NOMO-1 treated with DMSO at 0.1 percent for 48 hours (cell line): ENCODE measurements around the gene NEDD4L.
"Not testable (repeated sequence)": the region's sequence is repeated elsewhere in the genome, so short reads cannot be mapped to it uniquely, and the experiment has no call there.

Experiments used
- DNase-seq: peaks from one replicate; lab custom pipeline; 2025; ENCODE audit not compliant: unreplicated experiment; lab: John Stamatoyannopoulos, UW

The NEDD4L gene

DNA sequence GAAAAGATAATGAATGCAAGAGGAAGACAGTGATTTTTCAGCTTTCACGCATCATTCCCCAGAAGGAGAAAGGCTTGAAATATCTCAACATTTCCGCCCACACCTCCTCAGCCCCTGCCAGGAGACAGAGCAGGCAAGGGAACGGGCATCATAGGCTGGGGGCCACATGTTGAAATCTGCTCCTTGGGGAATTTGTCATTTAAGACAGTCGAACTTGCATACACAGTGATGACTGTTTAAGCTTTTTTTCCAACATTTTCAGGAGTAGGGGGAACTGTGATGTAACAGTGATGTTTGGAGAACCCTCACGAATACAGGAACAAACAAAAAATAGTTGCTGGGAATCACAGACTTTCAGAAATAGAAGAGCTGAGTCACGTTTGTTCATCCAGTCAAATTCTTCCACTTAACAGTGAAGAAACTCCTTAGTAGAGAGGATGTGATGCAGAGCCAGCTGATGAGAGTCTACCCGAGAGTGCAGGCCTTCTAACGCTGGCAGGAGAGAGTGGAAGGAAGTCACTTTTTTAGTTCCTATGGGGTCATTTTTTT, 318.1 kb downstream of the NEDD4L start:
- peak; percentile 97 for DNase-seq

GRCh38 chr18:58362829-58363271, 318.8 kb downstream of the NEDD4L start:
- DNase-seq = peak; percentile 46

DNA sequence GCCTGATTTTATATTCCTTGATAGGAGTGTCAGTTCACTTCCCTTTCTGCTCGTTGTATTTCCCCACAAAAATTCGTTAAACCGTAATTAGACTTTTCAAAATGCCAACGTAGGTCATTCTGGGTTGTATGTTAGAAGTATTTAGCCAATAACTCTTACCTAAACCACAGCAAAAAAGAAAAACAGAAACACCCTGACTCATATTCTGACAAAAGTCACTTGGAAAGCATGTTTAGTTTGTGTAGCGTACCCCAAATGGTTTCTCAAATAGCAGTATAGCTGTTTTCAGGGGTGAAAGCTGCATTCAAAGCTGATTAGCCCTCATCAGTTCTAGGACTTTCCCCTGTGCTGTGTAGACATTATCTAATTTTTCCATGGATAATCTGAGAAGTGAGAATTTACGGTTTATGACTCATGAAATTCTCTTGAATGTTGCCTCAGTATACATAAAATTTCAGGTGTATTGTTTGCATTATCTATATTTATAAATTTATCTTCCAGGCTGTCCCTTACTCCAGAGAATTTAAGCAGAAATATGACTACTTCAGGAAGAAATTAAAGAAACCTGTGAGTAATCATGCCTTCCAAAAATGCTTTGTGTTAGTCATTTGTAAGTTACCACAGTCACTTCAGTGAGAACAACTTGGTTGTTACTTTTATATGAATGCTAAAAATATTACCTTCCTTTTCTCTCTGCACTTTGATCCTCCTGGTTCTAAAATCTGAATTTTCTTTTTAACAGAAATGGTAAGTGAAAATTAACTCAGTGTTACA, 319.9 kb downstream of the NEDD4L start:
- peak; percentile 86 for DNase-seq

DNA sequence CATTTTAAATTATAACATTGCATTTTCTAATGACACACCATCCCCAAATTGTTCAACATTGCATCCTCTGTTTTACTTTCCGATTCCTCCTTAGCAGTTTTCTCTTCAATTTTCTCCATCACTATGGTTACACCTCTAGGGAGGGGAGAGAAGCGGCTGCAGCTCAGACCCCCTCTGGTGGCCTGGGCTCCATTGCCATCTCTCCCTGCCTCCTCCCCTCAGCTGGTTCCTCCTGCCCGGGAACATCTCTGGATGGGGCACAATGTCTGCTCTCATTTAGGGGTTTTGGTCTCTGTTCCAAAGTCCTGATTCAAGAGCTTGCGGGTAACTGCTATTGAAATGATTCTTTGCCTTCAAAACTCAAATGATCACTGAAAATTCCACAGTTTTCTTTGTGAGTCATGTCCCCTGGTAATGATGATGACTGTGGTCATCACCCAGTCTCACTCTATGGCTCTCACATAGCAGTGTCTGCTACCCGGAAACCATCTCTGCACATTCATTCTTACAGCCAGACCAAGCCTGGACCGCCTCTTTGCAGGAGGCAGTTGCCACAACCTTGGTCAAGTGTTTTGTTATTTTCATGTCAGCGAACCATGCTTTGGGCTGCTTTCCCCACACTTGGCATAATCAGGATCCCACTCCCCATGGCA, 321.0 kb downstream of the NEDD4L start:
- no peak for DNase-seq

DNA sequence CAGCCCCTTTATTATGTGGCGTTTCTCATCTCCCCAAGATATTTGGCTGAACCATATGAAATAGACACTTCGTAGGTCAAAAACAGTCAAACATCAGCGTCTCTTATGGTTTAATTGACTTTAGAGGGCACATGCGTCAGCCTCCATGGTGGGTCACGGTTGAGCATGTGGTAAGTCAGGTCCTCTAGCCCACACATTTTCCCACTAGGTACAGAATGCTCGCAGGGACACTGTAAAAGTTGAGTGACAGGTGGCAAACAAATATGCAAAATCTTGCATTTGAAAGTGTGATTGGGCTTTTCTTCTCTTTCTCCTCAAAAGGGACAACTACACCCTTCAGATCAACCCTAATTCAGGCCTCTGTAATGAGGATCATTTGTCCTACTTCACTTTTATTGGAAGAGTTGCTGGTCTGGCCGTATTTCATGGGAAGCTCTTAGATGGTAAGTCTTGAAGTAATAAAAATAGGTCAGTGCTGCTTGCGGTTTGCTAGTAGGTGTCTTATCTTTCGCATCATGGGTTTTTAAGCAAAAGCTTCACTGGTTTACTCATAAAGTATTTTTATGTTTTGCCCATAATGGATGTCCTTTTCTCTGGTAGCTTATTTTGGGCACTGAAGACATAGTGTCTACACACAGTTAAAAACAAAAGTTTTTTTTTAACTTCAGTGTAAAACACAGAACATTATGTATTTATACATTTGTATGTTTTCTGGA, 323.6 kb downstream of the NEDD4L start:
- no peak for DNase-seq

DNA sequence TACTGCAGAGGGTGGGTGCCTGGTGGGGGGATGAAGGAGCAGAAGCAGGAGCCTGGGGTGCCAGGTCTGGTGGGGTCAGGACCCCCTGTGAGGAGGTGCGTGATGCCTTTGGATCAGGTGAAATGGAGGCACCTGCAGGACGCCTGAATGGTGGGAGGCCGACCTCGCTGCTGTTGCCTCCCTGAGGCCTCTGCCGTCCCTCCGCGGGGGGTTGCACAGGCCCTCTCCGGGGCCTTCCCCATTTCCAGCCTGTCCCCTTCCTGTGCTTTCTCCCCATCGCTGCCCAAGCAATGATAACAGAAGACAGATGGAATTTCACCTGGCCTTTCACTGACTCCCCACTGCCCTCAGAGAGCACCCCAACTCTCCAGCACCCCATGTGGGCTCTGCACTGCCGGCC, 325.6 kb downstream of the NEDD4L start:
- DNase-seq = no peak

GRCh38 chr18:58370038-58370580, 326.1 kb downstream of the NEDD4L start:
- DNase-seq = no peak

- no peak for DNase-seq
Observed at GRCh38 chr18:58370612-58371011, 326.6 kb downstream of the NEDD4L start.

DNA sequence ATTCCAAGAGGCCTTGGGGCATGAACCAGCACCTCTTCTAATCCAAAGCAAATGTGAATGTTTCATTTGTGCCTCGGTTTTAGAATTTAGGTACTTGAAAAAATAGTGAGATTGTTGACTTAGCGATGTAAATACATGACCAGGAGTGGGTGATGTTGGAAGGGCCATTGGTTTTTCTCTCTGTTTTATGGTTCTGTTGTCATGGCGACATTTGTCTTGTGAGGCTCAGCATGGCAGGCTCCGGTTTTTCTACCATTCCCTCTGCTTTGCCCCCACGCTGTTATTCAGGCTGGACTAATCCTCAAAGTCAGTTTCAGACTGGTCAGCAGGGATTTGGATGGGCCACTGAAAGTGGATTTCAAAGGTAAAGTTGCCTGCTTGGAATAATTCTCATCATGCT, 329.5 kb downstream of the NEDD4L start:
- no peak for DNase-seq

DNA sequence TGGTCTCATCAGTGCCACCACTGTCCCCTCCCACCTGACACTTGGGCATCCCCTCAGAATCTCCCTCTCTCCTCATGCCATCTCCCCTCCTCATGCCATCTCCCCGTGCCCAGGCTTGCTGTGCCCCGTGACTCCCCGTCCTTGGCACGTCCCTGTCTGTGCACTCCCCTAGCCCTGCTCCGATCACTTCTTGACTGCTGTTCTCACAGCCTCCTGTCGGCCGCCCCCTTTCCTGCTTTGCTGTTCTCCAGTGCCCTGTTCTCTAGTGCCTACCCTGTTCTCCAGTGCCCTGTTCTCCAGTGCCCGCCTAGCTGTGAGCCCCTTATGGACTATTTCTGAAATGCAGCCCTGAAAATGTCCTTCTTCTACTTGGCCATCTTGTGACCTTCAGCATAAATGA, 331.0 kb downstream of the NEDD4L start:
- no peak for DNase-seq

DNA sequence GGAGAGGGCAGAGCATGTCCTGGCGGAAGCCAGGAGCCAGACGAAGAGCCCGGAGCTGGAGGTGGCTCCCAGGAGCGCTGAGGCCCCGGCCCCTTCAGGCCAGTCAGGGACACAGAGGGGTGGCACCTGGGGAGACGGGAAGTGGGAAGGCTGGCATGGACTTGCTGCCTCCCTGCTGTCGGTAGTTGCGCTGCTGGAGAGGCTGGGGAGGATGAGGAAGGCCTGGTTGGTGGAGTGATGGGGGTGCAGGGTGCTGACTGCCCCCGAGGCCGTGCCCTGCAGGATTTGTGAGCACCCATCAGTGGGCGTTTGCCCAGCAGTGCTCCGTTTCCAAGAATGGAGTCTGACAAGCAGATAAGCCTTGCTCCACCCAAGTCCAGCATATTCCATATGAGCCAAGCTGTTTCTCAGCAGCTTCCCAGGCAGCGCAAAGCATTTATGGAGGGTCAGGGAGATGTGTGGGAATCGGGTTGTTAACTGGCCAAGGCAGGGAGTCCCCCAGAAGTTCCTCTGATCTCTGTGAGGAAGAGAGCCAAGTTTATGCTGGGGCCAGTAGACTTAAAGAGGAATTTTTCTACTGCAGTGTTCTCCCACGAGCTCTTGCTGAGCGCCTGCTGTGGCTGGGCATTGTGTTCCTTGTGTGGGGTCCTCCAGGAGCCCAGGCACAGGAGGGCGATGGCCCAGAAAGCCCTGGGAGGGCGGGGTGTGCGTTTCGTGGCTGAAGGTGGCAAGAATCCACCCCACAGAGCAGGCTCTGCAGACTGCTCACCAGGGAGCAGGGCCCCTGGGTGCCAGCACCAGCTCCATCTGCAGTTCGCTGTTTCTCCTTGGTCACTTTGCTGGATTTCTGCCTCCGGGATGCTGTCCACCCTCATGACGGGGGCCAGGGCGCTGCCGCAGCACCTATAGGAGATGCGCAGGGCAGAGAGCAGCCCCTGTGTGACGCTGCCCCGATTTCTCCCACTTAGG, 334.7 kb downstream of the NEDD4L start:
- no peak for DNase-seq

DNA sequence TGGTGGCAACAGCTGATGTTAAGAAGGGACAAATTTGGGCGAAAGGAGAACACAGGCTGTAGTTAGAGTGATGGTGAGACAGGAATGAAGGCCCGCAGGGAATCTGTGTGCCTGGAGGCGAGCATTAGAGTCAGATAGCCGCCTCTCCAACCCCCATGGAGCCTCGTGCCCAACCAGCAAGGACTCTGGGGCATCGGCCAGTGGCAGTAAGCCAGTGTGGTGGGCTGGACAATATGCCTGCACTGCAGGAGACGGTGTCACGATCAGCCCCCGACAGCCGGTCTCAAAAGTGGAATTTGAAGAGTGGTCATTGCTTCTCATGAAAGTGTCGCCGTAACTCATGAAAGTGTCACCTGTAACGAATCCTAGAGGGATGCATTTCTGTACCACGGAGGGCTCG, 335.4 kb downstream of the NEDD4L start:
- DNase-seq = no peak

- not testable (repeated sequence) for DNase-seq
Observed at GRCh38 chr18:58380113-58380512, 336.1 kb downstream of the NEDD4L start.

GRCh38 chr18:58381676-58382411, 337.8 kb downstream of the NEDD4L start:
- DNase-seq = no peak

DNA sequence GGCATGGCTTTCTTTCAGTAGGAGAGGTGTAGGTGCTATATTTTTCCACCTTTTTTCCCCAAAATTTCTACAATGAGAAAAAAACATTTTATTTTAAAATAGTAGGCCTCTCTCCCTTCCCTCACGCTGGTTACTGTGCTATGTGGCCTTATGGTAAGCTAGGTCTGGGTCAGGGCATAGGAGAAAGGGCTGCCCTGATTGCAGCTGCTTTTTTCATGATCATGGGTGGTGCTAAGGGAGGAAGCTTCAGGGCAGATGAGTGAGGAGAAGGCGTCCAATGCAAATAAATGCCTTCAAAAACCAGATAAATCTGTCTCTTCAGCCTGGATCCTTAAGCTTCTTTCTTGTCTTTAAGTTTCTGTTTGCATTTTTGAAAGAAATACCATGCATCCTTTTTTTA, 338.4 kb downstream of the NEDD4L start:
- no peak for DNase-seq

DNA sequence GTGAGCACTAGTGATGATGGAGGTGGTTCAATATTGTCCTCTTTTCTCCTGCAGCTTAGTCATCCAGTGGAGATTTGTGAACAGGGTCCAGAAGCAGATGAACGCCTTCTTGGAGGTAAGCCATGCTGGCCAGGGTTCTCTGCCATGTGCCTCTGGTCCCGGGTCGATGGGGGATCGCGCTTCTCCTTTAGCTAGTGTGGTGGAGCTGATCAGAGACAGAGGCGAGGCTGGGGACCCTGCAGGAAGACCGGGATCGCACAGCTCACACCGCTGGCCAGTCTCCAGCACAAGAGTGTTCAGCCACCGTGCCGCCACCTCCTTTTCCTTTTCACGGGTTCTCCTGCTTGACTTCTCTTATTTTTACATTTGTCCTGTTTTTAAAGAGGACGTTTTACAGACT, 341.4 kb downstream of the NEDD4L start:
- no peak for DNase-seq

GRCh38 chr18:58386780-58387179, 342.8 kb downstream of the NEDD4L start:
- DNase-seq = no peak

- DNase-seq = no peak
Observed at GRCh38 chr18:58387716-58388115, 343.7 kb downstream of the NEDD4L start.

GRCh38 chr18:58388736-58389135, 344.7 kb downstream of the NEDD4L start:
- DNase-seq = no peak

DNA sequence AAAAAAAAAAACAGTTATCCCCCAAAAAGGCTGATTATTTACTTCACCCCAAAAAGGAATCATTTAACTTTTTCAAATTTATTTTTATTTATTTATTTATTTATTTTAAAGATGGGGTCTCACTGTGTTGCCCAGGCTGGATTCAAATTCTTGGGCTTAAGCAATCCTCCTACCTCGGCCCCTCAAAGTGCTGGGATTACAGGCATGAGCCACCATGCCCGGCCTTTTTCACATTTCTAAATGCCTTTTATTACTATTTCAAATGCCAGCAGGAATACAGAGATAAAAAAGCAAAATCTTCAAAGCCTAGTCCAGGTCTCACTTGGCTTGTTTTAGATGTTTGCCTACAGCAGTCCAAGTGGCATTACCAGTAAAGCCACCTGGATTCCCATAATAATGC, 345.7 kb downstream of the NEDD4L start:
- DNase-seq = no peak
